ENCODE data around the gene IFNL3. TPM values are rescaled to one million over a fixed set of nuclear protein-coding genes. Genes with fewer than 3 reads are reported as not detected.
"Not testable (repeated sequence)": the region's sequence is repeated elsewhere in the genome, so short reads cannot be mapped to it uniquely, and the experiment has no call there.

IFNL3 gene
- total and polyA plus RNA-seq, 9 donors: not detected

DNA sequence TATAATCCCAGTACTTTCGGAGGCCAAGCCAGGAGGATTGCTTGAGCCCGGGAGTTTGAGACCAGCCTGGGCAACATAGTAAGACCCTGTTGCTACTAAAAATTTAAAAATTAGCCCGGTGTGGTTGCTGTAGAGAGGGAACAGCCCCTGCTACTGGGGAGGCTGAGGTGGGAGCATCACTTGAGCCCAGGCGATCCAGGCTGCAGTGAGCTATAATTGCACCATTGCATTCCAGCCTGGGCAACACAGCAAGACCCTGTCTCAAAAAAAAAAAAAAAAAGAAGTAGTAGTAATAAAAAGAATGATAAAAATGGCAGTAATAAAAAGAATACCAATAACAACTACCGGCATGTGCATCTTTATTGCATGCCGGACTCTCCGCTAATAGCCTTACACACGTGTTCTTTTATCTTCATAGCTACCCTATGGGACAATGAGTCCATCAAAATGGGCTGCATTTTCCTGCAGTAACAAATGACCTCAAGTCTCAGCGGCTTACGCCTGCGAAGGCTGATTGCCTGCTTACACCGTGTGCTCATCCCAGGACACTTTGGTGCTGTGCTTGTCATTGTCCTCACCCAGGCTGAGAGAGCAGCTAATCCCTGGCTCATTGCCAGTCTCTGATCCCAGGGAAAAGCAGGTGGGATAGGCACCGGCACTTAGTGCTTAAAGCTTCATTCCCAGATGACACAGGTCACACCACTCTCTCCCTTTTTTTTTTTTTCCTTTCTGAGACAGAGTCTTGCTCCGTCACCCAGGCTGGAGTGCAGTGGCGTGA, 26.4 kb downstream of the IFNL3 start:
- no peaks in the 10 kb centered on the region for H3K4me1 ChIP-seq (ENCODE audit: insufficient read depth)
- H3K27me3 ChIP-seq: no peaks in the 10 kb centered on the region
- H3K4me3 ChIP-seq: no peak overlapping the region
- H3K27ac ChIP-seq: no peak overlapping the region
- WGBS, 3 donors: 75 to 82% (median 80%) methylated on average over 15 of the region's 15 CpGs
- DNase-seq: no peak
- H3K36me3 ChIP-seq: no peaks in the 10 kb centered on the region
- TF ChIP-seq CTCF (IDR thresholded peaks at IDR 0.05) (no peak), POLR2A (IDR thresholded peaks at IDR 0.05) (no peak), EP300 (IDR thresholded peaks at IDR 0.05) (no peak)
- intact Hi-C loops (cut with DNase I): no loop called here
- H3K9me3 ChIP-seq: no peaks in the 10 kb centered on the region

- no peak overlapping the region for H3K27ac ChIP-seq
- 80 to 84% (median 83%) methylated on average over 5 of the region's 5 CpGs for WGBS, 3 donors
- H3K9me3 ChIP-seq: no peaks in the 10 kb centered on the region
- TF ChIP-seq CTCF (IDR thresholded peaks at IDR 0.05) (no peak), EP300 (IDR thresholded peaks at IDR 0.05) (no peak), POLR2A (IDR thresholded peaks at IDR 0.05) (no peak)
- no peak for DNase-seq
- no peak overlapping the region for H3K4me3 ChIP-seq
- no peaks in the 10 kb centered on the region for H3K27me3 ChIP-seq
- H3K4me1 ChIP-seq (ENCODE audit: insufficient read depth): no peaks in the 10 kb centered on the region
- intact Hi-C loops (cut with DNase I): no loop called here
- no peaks in the 10 kb centered on the region for H3K36me3 ChIP-seq
Measured at GRCh38 chr19:39217094-39217493, 27.7 kb downstream of the IFNL3 start.

DNA sequence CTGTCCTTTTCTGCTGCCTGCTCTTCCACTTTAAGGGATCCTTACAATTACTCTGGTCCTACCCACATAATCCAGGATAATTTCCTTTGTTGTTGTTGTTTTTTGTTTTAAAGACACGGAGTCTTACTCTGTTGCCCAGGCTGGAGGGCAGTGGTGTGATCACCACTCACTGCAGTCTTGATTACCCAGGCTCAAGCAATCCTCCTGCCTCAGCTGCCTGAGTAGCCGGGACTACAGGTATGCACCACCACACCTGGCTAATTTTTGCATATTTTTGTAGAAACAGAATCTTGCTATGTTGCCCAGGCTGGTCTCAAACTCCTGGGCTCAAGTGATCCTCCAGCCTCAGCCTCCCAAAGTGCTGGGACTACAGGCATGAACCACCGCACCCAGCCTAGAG, 29.5 kb downstream of the IFNL3 start:
- H3K9me3 ChIP-seq; intact Hi-C loops (cut with DNase I); H3K4me3 ChIP-seq; H3K27me3 ChIP-seq; H3K4me1 ChIP-seq (ENCODE audit: insufficient read depth); H3K27ac ChIP-seq; DNase-seq; H3K36me3 ChIP-seq: not testable (repeated sequence)
- 85 to 93% (median 92%) methylated on average over 3 of the region's 3 CpGs for WGBS, 3 donors

GRCh38 chr19:39212375-39212742, 32.4 kb downstream of the IFNL3 start:
- 27 to 35% (median 31%) methylated on average over 8 of the region's 8 CpGs for WGBS, 3 donors
- TF ChIP-seq POLR2A (IDR thresholded peaks at IDR 0.05) (no peak), CTCF (IDR thresholded peaks at IDR 0.05) (no peak), EP300 (IDR thresholded peaks at IDR 0.05) (no peak)
- H3K4me1 ChIP-seq (ENCODE audit: insufficient read depth): no peaks in the 10 kb centered on the region
- H3K27ac ChIP-seq: no peak overlapping the region
- no peaks in the 10 kb centered on the region for H3K27me3 ChIP-seq
- H3K9me3 ChIP-seq: no peaks in the 10 kb centered on the region
- H3K4me3 ChIP-seq: no peak overlapping the region
- DNase-seq: no peak
- intact Hi-C loops (cut with DNase I): no loop called here
- H3K36me3 ChIP-seq: no peaks in the 10 kb centered on the region

DNA sequence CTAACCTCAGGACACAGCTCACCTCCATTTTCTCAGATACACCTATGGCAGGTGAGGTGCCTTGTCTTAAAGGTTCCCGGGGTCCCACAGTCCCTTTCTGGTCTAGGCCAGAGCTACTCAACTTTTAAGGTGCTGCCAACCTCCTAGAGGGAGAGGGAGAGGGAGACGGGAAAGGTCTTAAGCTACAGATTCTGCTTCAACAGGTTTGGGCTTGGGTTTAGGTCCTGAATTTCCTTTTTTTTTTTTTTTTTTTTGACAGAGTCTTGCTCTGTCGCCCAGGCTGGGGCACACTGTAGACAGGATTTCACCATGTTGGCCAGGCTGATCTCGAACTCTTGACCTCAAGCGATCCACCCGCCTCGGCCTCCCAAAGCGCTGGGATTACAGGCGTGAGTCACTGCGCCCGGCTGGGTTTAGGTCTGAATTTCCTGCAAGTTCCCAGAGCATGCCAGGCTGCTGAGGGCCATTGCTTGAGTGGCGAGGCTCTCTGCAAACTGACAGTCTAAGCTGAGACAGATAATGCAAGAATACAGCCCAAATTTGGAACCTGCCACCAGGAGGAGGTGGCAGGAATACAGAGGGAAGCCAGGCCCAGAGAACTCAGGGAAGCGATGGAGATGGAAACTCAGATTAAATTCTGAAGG, 33.0 kb downstream of the IFNL3 start:
- TF ChIP-seq POLR2A (IDR thresholded peaks at IDR 0.05) (no peak), EP300 (IDR thresholded peaks at IDR 0.05) (no peak), CTCF (IDR thresholded peaks at IDR 0.05) (no peak)
- no peaks in the 10 kb centered on the region for H3K4me1 ChIP-seq (ENCODE audit: insufficient read depth)
- intact Hi-C loops (cut with DNase I): no loop called here
- H3K9me3 ChIP-seq: no peaks in the 10 kb centered on the region
- H3K27me3 ChIP-seq: no peaks in the 10 kb centered on the region
- WGBS, 3 donors: 72 to 76% (median 74%) methylated on average over 12 to 13 of the region's 13 CpGs
- H3K4me3 ChIP-seq: no peak overlapping the region
- no peaks in the 10 kb centered on the region for H3K36me3 ChIP-seq
- DNase-seq: no peak
- H3K27ac ChIP-seq: no peak overlapping the region
